ENCODE data around the gene FKBP2.

- no peak for TF ChIP-seq CTCF (IDR thresholded peaks at IDR 0.05)
- no peak for TF ChIP-seq POLR2A (IDR thresholded peaks at IDR 0.05)
Measured at GRCh38 chr11:64198511-64198910, 42.4 kb upstream of the FKBP2 start.
